ENCODE data around the gene CSTPP1.

DNA sequence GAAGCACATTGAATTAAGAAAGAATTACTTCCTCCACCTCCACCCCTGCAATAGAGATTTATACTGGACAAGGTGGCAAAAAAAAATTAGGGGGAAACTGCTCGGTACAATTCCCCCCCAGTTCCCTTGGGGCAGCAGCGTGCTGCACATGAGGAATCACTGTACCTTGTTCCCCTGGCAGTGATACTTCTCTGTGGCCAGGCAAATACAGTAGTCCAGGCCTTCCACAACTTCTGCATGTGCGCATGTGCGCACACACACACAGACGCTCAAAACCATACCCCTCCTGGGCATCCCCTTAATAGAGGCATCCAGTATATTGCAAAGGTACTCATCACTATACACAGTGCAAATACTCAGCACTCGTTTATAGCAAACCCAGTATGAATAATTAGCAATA, 171.2 kb downstream of the CSTPP1 start:
- TF ChIP-seq, protein P1, sequence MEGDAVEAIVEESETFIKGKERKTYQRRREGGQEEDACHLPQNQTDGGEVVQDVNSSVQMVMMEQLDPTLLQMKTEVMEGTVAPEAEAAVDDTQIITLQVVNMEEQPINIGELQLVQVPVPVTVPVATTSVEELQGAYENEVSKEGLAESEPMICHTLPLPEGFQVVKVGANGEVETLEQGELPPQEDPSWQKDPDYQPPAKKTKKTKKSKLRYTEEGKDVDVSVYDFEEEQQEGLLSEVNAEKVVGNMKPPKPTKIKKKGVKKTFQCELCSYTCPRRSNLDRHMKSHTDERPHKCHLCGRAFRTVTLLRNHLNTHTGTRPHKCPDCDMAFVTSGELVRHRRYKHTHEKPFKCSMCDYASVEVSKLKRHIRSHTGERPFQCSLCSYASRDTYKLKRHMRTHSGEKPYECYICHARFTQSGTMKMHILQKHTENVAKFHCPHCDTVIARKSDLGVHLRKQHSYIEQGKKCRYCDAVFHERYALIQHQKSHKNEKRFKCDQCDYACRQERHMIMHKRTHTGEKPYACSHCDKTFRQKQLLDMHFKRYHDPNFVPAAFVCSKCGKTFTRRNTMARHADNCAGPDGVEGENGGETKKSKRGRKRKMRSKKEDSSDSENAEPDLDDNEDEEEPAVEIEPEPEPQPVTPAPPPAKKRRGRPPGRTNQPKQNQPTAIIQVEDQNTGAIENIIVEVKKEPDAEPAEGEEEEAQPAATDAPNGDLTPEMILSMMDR (IDR thresholded peaks at IDR 0.05) = no peak
- no peak for TF ChIP-seq POLR2AphosphoS5 (IDR thresholded peaks at IDR 0.05)
